Stimulated activated CD4-positive, alpha-beta T cell treated with anti-CD3 and anti-CD28 coated beads, Interleukin-2, amount 100 ng/mL, for 4 hours (primary cell): ENCODE measurements around the gene PLVAP.
"Not testable (repeated sequence)": the region's sequence is repeated elsewhere in the genome, so short reads cannot be mapped to it uniquely, and the experiment has no call there.

Experiments
- DNase-seq: peaks from one replicate; pipeline ENCODE4 v3.0.0-alpha.2; 2020; ENCODE audit warnings: low read depth

PLVAP gene

GRCh38 chr19:17398902-17399527 is 21.9 kb upstream of the PLVAP start:
- no peak for DNase-seq

- DNase-seq, result peak; percentile 59
Observed at GRCh38 chr19:17394891-17395415, 17.8 kb upstream of the PLVAP start.

GRCh38 chr19:17393914-17394313 is 16.8 kb upstream of the PLVAP start, which contains the start of gene CCDC194:
Gene CCDC194, minus strand, starts transcription at chr19:17394196. Its CDS starts 38 bp downstream, at chr19:17394158.
- no peak for DNase-seq

GRCh38 chr19:17393002-17393401 is 15.9 kb upstream of the PLVAP start:
- DNase-seq, result no peak

- no peak for DNase-seq
Observed at GRCh38 chr19:17391371-17392151, 14.4 kb upstream of the PLVAP start.

- DNase-seq, result peak; percentile 74
Observed at GRCh38 chr19:17390665-17391370, 13.7 kb upstream of the PLVAP start.

- DNase-seq, result no peak
Observed at GRCh38 chr19:17389957-17390664, 13.0 kb upstream of the PLVAP start.

- no peak for DNase-seq
Observed at GRCh38 chr19:17389288-17389687, 12.1 kb upstream of the PLVAP start.

GRCh38 chr19:17385878-17386611 is 8.9 kb upstream of the PLVAP start:
- DNase-seq, result peak; percentile 39

GRCh38 chr19:17380426-17381138 is 3.4 kb upstream of the PLVAP start:
- no peak for DNase-seq

GRCh38 chr19:17379221-17379631 is 2.1 kb upstream of the PLVAP start:
- no peak for DNase-seq

GRCh38 chr19:17378271-17378670 is 1.1 kb upstream of the PLVAP start:
- DNase-seq, result no peak

- DNase-seq, result no peak
Observed at GRCh38 chr19:17370026-17370587, 7.0 kb downstream of the PLVAP start.

- no peak for DNase-seq
Observed at GRCh38 chr19:17365361-17365760, 11.8 kb downstream of the PLVAP start.

- not testable (repeated sequence) for DNase-seq
Observed at GRCh38 chr19:17363852-17364605, 13.1 kb downstream of the PLVAP start.

GRCh38 chr19:17359905-17360800 is 17.0 kb downstream of the PLVAP start:
- DNase-seq, result no peak

- no peak for DNase-seq
Observed at GRCh38 chr19:17358395-17358794, 18.7 kb downstream of the PLVAP start.

GRCh38 chr19:17357724-17358123 is 19.4 kb downstream of the PLVAP start:
- DNase-seq, result no peak
